Left ventricle myocardium inferior (tissue), 1 donor: Measurements from ENCODE around the gene ZNF716. TPM values are rescaled to one million over a fixed set of nuclear protein-coding genes. Genes with fewer than 3 reads are reported as not detected.
"Not testable (repeated sequence)": the region's sequence is repeated elsewhere in the genome, so short reads cannot be mapped to it uniquely, and the experiment has no call there.

Experiments used
- DNase-seq: peaks from one replicate; pipeline ENCODE4 v3.0.0-alpha.2; 2020
- H3K27ac ChIP-seq: fragments of 200-600 bp; replicated peaks from 2 replicates; pipeline ENCODE4 v1.8.0; 2021
- H3K27me3 ChIP-seq: fragments of 200-600 bp; 2 replicates; pipeline ENCODE4 v1.8.0; 2021; ENCODE audit warnings: low read depth
- H3K36me3 ChIP-seq: fragments of 200-600 bp; 2 replicates; pipeline ENCODE4 v1.8.0; 2021
- H3K4me1 ChIP-seq: fragments of 200-600 bp; 2 replicates; pipeline ENCODE4 v1.8.0; 2021
- H3K4me3 ChIP-seq: fragments of 200-600 bp; 2 replicates; pipeline ENCODE4 v1.8.0; 2021; ENCODE audit warnings: mild to moderate bottlenecking, moderate library complexity
- H3K9me3 ChIP-seq: fragments of 200-600 bp; replicated peaks from 2 replicates; pipeline ENCODE4 v1.8.0; 2021
- intact Hi-C: fragments of 100-400 bp; cut with micrococcal nuclease; formaldehyde crosslinking; loops from one replicate; pipeline ENCODE4 v1.11.0; 2022
- total RNA-seq: library from RNA; stranded (reverse); fragmentation: NEBNext Ultra II Directional; extraction: Animal tissue kit (Norgen Biotek cat#: 25700); gene quantifications from one replicate; pipeline ENCODE4 v1.2.1, GENCODE V29; 2021
- TF ChIP-seq, protein P1 (sequence below): fragments of 200-600 bp; IDR thresholded peaks from 2 replicates; pipeline ENCODE4 v1.8.0; 2021; ENCODE audit warnings: antibody characterized with exemption, mild to moderate bottlenecking, borderline replicate concordance
- donor health status: DM: no; HTN: yes; CAD: no; lungs with severe emphysema.

The ZNF716 gene
- total RNA-seq, 1 donor from 2014 or later = not detected

DNA sequence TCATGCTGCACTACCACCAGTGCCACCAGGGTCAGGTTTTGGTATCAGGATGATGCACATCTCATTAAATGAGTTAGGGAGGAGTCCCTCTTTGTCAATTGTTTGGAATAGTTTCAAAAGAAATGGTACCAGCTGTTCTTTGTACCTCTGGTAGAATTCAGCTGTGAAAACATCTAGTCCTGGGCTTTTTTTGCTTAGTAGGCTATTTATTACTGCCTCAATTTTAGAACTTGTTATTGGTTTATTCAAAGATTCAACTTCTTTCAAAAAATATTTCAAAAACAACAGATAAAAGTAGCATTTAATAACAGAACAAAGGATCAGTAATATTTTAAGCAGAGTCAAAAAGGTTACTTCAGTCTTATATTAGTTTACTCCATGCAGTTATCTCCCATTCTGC is 6.4 kb upstream of the ZNF716 start:
- H3K27ac ChIP-seq = no peak overlapping the region
- intact Hi-C loops = no loop called here
- peaks cover 31% of the 10 kb centered on the region for H3K9me3 ChIP-seq
- TF ChIP-seq, protein P1, sequence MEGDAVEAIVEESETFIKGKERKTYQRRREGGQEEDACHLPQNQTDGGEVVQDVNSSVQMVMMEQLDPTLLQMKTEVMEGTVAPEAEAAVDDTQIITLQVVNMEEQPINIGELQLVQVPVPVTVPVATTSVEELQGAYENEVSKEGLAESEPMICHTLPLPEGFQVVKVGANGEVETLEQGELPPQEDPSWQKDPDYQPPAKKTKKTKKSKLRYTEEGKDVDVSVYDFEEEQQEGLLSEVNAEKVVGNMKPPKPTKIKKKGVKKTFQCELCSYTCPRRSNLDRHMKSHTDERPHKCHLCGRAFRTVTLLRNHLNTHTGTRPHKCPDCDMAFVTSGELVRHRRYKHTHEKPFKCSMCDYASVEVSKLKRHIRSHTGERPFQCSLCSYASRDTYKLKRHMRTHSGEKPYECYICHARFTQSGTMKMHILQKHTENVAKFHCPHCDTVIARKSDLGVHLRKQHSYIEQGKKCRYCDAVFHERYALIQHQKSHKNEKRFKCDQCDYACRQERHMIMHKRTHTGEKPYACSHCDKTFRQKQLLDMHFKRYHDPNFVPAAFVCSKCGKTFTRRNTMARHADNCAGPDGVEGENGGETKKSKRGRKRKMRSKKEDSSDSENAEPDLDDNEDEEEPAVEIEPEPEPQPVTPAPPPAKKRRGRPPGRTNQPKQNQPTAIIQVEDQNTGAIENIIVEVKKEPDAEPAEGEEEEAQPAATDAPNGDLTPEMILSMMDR = no peak
- no peaks in the 10 kb centered on the region for H3K4me1 ChIP-seq
- H3K4me3 ChIP-seq = no peak overlapping the region
- H3K36me3 ChIP-seq = no peaks in the 10 kb centered on the region
- DNase-seq = no peak
- H3K27me3 ChIP-seq = no peaks in the 10 kb centered on the region

DNA sequence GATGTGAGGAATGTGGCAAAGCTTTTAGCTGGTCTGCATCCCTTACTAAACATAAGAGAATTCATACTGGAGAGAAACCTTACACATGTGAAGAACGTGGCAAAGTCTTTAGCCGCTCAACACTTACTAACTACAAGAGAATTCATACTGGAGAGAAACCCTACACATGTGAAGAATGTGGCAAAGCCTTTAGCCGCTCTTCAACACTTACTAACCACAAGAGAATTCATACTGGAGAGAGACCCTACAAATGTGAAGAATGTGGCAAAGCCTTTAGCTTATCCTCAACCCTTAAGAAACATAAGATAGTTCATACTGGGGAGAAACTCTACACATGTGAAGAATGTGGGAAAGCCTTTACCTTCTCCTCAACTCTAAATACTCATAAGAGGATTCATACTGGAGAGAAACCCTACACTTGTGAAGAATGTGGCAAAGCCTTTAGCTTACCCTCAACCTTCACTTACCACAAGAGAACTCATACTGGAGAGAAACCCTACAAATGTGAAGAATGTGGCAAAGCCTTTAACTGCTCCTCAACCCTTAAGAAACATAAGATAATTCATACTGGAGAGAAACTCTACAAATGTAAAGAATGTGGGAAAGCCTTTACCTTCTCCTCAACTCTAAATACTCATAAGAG is 19.3 kb downstream of the ZNF716 start:
- DNase-seq, H3K27me3 ChIP-seq, intact Hi-C loops, H3K27ac ChIP-seq, H3K4me3 ChIP-seq, H3K4me1 ChIP-seq, H3K36me3 ChIP-seq: not testable (repeated sequence)
- peaks cover 100% of the 10 kb centered on the region for H3K9me3 ChIP-seq

DNA sequence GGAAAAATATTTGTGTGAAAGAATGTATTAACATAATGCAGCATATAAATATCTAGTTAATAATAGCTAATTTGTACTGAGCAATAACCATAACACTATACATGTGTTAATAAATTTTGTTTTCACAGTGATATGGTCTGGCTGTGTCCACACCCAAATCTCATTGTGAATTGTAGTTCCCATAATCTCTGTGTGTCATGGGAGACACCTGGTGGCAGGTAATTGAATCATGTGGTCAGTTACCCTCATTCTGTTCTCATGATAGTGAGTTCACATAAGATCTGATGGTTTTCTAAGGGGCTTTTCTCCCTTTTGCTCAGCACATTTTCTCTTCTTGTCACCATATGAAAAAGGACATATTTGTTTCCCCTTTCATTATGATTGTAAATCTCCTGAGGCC is 30.3 kb downstream of the ZNF716 start:
- TF ChIP-seq, protein P1 = peak; percentile 53
- DNase-seq, intact Hi-C loops, H3K4me3 ChIP-seq, H3K36me3 ChIP-seq, H3K4me1 ChIP-seq, H3K27ac ChIP-seq, H3K27me3 ChIP-seq: not testable (repeated sequence)
- peaks cover 93% of the 10 kb centered on the region for H3K9me3 ChIP-seq

DNA sequence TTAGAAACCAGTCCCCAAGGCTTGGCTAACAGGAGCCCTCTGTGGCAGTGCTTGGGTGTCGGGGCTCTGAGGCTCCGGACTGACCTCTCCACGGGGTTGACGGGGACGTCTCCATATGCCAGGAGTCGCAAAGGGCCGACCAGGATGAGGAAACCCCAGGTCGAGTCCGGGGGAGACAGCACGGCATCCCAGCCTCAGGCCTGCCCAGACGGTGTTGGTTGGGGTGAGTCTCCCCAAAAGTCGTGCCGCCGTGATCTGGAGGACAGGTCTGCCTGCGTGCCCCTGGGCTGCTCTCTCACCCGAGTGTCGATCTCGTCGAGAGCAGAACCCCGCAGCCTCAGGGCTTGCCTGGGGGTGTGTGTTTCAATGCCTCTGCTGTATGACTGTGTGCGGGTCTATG is 35.0 kb downstream of the ZNF716 start:
- H3K4me3 ChIP-seq, H3K27ac ChIP-seq, DNase-seq, H3K36me3 ChIP-seq, H3K27me3 ChIP-seq, H3K4me1 ChIP-seq, intact Hi-C loops: not testable (repeated sequence)
- peaks cover 95% of the 10 kb centered on the region for H3K9me3 ChIP-seq

DNA sequence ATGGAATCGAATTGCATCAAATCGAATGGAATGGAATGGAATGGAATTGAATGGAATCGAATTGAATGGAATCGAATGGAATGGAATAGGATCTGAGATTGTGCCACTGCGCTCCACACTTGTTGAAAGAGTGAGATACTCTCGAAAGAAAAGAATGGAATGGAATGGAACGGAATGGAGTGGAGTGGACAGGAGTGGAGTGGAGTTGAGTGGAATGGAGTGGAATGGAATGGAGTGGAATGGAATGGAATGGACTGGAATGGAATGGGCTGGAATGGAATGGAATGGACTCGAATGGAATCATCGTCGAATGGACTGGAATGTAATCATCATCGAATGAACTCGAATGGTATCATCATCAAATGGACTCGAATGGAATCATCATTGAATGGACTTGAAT is 38.0 kb downstream of the ZNF716 start:
- Histone ChIP-seq H3K4me1 (no peaks in the 10 kb centered on the region), H3K9me3 (peaks cover 98% of the 10 kb centered on the region), H3K27me3 (no peaks in the 10 kb centered on the region), H3K4me3 (no peak overlapping the region), H3K27ac (no peak overlapping the region), H3K36me3 (no peaks in the 10 kb centered on the region)
- intact Hi-C loops = no loop called here
- no peak for DNase-seq
- TF ChIP-seq, protein P1 = no peak

DNA sequence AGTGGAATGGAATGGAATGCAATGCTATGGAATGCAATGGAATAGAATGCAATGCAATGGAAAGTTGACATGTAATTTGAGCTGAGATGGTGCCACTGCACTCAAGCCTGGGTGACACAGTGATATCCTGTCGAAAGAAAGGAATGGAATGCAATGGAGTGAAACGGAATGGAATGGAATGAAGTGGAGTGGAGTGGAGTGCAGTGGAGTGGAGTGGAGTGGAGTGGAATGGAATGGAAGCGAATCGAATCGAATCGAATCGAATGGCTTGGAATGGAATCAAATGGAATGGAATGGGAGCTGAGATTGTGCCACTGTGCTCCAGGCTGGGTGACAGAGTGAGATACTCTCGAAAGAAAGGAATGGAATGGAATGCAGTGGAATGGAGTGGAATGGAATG is 45.1 kb downstream of the ZNF716 start:
- H3K4me1 ChIP-seq, H3K27me3 ChIP-seq, H3K27ac ChIP-seq, H3K36me3 ChIP-seq, H3K4me3 ChIP-seq, DNase-seq, intact Hi-C loops: not testable (repeated sequence)
- H3K9me3 ChIP-seq = peaks cover 98% of the 10 kb centered on the region

DNA sequence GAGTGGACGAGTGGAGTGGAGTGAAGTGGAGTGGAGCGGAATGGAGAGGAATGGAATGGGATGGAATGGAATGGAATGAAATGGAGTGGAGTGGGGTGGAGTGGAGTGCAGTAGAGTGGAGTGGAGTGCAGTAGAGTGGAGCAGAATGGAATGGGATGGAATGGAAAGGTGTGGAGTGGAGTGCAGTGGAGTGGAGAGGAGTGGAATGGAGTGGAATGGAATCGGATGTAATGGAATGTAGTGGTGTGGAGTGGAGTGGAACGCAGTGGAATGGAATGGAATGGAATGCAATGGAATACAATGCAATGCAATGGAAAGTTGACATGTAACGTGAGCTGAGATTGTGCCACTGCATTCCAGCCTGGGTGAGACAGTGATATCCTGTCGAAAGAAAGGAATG is 46.4 kb downstream of the ZNF716 start:
- peaks cover 98% of the 10 kb centered on the region for H3K9me3 ChIP-seq
- TF ChIP-seq, protein P1 = no peak
- intact Hi-C loops = no loop called here

More for the DNA sequence above, 46.4 kb downstream of the ZNF716 start:
- H3K36me3 ChIP-seq = no peaks in the 10 kb centered on the region
- no peak overlapping the region for H3K4me3 ChIP-seq
- no peaks in the 10 kb centered on the region for H3K4me1 ChIP-seq
- no peak overlapping the region for H3K27ac ChIP-seq
- no peaks in the 10 kb centered on the region for H3K27me3 ChIP-seq
- DNase-seq = no peak
